ENCODE measurements around the gene DGKZ. TPM values are rescaled to one million over a fixed set of nuclear protein-coding genes. Genes with fewer than 3 reads are reported as not detected.

Gene DGKZ
- total RNA-seq, 1 donor from 2014 or later: 77.1 TPM

- TF ChIP-seq CTCF (IDR thresholded peaks at IDR 0.05; ENCODE audit: borderline replicate concordance): no peak
- no peaks in the 10 kb centered on the region for H3K9me3 ChIP-seq (replicated peaks)
- peaks cover 37% of the 10 kb centered on the region for H3K27me3 ChIP-seq (ENCODE audit: low read depth)
- peaks cover 44% of the 10 kb centered on the region for H3K4me1 ChIP-seq
- DNase-seq: no peak
- peaks cover 29% of the 10 kb centered on the region for H3K36me3 ChIP-seq
- H3K27ac ChIP-seq (replicated peaks): no peak overlapping the region
- intact Hi-C loops (cut with micrococcal nuclease): no loop called here
- no peak overlapping the region for H3K4me3 ChIP-seq
These were observed 46.5 kb downstream of the DGKZ start for GRCh38 chr11:46393759-46394158.

GRCh38 chr11:46397526-46397925 is 50.3 kb downstream of the DGKZ start:
- no peak for TF ChIP-seq CTCF (IDR thresholded peaks at IDR 0.05; ENCODE audit: borderline replicate concordance)
- DNase-seq: no peak
- no peak overlapping the region for H3K4me3 ChIP-seq
- no peaks in the 10 kb centered on the region for H3K27me3 ChIP-seq (ENCODE audit: low read depth)
- no peaks in the 10 kb centered on the region for H3K9me3 ChIP-seq (replicated peaks)
- H3K36me3 ChIP-seq: peaks cover 37% of the 10 kb centered on the region
- intact Hi-C loops (cut with micrococcal nuclease): no loop called here
- H3K27ac ChIP-seq (replicated peaks): no peak overlapping the region
- peaks cover 9% of the 10 kb centered on the region for H3K4me1 ChIP-seq

- peaks cover 29% of the 10 kb centered on the region for H3K4me1 ChIP-seq
- H3K9me3 ChIP-seq (replicated peaks): no peaks in the 10 kb centered on the region
- peaks cover 49% of the 10 kb centered on the region for H3K36me3 ChIP-seq
- no peak for TF ChIP-seq CTCF (IDR thresholded peaks at IDR 0.05; ENCODE audit: borderline replicate concordance)
- H3K27ac ChIP-seq (replicated peaks): peak overlapping the region; percentile 52
- no peak overlapping the region for H3K4me3 ChIP-seq
- no peaks in the 10 kb centered on the region for H3K27me3 ChIP-seq (ENCODE audit: low read depth)
- intact Hi-C loops (cut with micrococcal nuclease): no loop called here
- peak; percentile 22 for DNase-seq
These were observed 56.0 kb downstream of the DGKZ start for GRCh38 chr11:46402957-46403902.

- no peak for DNase-seq
- intact Hi-C loops (cut with micrococcal nuclease): no loop called here
- H3K36me3 ChIP-seq: peaks cover 52% of the 10 kb centered on the region
These were observed 57.3 kb downstream of the DGKZ start for GRCh38 chr11:46404476-46405017.

GRCh38 chr11:46407635-46408034 is 60.4 kb downstream of the DGKZ start:
- H3K9me3 ChIP-seq (replicated peaks): no peaks in the 10 kb centered on the region
- peaks cover 32% of the 10 kb centered on the region for H3K4me1 ChIP-seq
- H3K27ac ChIP-seq (replicated peaks): no peak overlapping the region
- intact Hi-C loops (cut with micrococcal nuclease): no loop called here
- H3K4me3 ChIP-seq: no peak overlapping the region
- no peak for TF ChIP-seq CTCF (IDR thresholded peaks at IDR 0.05; ENCODE audit: borderline replicate concordance)
- H3K27me3 ChIP-seq (ENCODE audit: low read depth): no peaks in the 10 kb centered on the region
- H3K36me3 ChIP-seq: peaks cover 70% of the 10 kb centered on the region
- DNase-seq: no peak

More at GRCh38 chr11:46404476-46405017, 57.3 kb downstream of the DGKZ start:
- Histone ChIP-seq H3K27me3 (ENCODE audit: low read depth) (no peaks in the 10 kb centered on the region), H3K27ac (replicated peaks) (no peak overlapping the region), H3K4me3 (no peak overlapping the region), H3K4me1 (peaks cover 29% of the 10 kb centered on the region), H3K9me3 (replicated peaks) (no peaks in the 10 kb centered on the region)
- no peak for TF ChIP-seq CTCF (IDR thresholded peaks at IDR 0.05; ENCODE audit: borderline replicate concordance)

All from left ventricle myocardium inferior (tissue), 1 donor.